ENCODE data around the gene HOMER1.
"Not testable (repeated sequence)": the region's sequence is repeated elsewhere in the genome, so short reads cannot be mapped to it uniquely, and the experiment has no call there.

Gene HOMER1

DNA sequence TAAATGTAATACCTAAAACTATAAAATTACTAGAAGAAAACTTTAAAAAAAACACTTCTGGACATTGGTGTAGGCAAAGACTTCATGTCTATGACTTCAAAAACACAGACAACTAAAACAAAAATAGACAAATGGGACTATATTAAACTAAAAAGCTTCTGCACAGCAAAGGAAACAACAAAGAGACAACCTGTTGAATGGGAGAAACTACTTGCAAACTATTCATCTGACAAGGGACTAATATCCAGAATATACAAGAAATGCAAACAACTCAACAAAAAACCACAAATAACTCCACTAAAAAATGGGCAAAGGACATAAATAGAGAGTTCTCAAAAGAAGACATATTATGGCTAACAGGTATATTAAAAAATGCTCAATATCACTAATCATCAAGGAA lies 128.8 kb downstream of the HOMER1 start:
- not testable (repeated sequence) for H3K27ac Mint-ChIP-seq, H3K4me1 Mint-ChIP-seq, ATAC-seq

DNA sequence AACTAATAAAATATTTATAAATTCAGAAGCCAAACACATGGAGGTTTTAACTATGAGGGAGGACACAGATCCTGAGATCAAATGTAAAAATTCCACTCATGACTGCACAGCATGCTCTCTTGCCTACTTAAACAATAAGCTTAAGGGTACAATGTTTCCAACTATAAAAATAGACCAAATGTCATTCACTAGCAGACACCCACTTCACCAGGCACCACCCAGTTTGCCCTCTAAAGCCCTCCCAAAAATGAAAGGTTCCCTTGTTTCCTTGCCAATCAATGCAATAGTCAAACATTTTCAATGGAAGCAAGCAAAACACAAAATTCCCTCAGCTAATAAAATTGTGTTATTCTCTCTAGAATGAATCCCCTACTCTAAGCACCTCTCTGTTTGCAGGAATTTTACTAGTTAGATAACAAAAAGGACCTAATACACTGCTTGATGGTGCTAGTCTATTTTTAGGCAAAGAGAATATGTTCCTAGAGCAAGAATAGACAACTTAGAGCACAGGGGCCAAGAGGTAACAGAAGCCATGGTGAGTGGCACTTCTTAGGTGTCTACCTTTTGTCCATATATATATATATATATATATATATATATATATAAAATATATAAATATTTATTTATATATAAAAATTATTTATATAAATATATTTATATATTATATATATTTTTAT lies 135.3 kb downstream of the HOMER1 start:
- H3K27ac Mint-ChIP-seq: no peak overlapping the region
- H3K27me3 Mint-ChIP-seq: no peaks in the 10 kb centered on the region
- H3K4me1 Mint-ChIP-seq: no peaks in the 10 kb centered on the region
- H3K9me3 Mint-ChIP-seq: peaks cover 13% of the 10 kb centered on the region
- H3K4me3 Mint-ChIP-seq: no peak overlapping the region
- no peak for ATAC-seq
- peaks cover 38% of the 10 kb centered on the region for H3K36me3 Mint-ChIP-seq

More for the DNA sequence above, 128.8 kb downstream of the HOMER1 start:
- H3K9me3 Mint-ChIP-seq: peaks cover 29% of the 10 kb centered on the region
- not testable (repeated sequence) for H3K27me3 Mint-ChIP-seq, H3K4me3 Mint-ChIP-seq
- H3K36me3 Mint-ChIP-seq: peaks cover 59% of the 10 kb centered on the region

DNA sequence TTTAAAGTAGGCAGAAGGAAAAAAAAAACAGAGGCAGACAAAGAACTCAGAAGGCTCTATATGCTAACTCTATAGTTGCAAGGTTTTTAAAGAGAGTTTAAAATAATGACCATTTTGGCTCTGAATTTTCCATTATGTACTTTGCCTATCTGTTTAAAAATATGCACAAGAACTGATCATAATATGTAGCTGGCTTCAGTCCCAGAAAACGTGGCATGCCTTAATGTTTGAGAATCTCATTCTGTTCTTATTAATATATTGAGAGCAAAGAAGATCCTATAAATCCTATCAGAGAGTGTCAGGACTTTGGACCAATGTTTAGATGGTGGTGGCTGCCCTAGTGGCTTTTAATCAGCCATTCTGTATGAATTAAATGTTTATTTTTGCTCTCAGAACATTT lies 156.5 kb downstream of the HOMER1 start:
- H3K27ac Mint-ChIP-seq: no peak overlapping the region
- no peak overlapping the region for H3K4me3 Mint-ChIP-seq
- no peaks in the 10 kb centered on the region for H3K27me3 Mint-ChIP-seq
- no peaks in the 10 kb centered on the region for H3K36me3 Mint-ChIP-seq
- no peak for ATAC-seq
- peaks cover 3% of the 10 kb centered on the region for H3K9me3 Mint-ChIP-seq
- H3K4me1 Mint-ChIP-seq: no peaks in the 10 kb centered on the region

DNA sequence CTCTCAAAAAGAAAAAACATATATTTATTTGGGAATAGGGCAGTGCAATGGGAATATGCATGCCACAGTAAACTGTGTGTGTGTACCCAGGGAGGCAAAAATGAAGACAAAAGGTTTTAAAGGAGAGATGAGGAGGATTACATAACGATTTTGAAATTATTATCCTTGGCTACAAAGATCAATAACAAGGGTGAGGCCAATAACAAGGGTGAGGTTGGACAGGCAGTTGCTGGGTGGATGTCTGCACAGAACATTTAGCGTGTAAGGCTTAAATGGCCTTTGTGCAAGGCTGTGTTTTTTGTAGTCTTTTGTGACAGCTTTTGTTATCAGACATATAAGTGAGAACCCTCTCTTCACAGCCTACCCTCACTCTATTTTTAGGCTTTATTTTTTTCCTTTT lies 164.1 kb downstream of the HOMER1 start:
- Mint-ChIP-seq H3K4me1 (no peaks in the 10 kb centered on the region), H3K27ac (no peak overlapping the region), H3K9me3 (peaks cover 3% of the 10 kb centered on the region), H3K4me3 (no peak overlapping the region), H3K27me3 (no peaks in the 10 kb centered on the region), H3K36me3 (no peaks in the 10 kb centered on the region)
- no peak for ATAC-seq

DNA sequence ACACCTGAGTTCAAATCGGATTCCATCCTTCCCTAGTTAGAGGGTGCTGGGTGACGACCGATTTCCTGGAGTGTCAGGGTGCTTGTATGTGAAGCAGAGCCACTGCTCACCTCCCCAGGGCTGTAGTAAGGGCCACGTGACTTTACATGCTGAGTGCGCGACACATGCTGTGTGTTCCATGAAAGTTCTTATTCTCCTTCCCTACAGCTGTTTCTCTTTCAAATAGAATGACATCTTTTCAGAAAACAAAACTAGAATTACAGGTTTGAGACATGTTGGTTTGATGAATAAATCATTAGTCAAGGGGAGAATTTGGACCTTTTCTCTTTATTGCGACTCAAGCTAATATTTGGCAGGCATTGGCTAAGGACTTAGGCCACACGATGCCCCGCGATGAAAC lies 164.9 kb downstream of the HOMER1 start:
- Mint-ChIP-seq H3K4me3 (no peak overlapping the region), H3K36me3 (no peaks in the 10 kb centered on the region), H3K4me1 (no peaks in the 10 kb centered on the region), H3K27me3 (no peaks in the 10 kb centered on the region), H3K27ac (no peak overlapping the region), H3K9me3 (peaks cover 3% of the 10 kb centered on the region)
- no peak for ATAC-seq

DNA sequence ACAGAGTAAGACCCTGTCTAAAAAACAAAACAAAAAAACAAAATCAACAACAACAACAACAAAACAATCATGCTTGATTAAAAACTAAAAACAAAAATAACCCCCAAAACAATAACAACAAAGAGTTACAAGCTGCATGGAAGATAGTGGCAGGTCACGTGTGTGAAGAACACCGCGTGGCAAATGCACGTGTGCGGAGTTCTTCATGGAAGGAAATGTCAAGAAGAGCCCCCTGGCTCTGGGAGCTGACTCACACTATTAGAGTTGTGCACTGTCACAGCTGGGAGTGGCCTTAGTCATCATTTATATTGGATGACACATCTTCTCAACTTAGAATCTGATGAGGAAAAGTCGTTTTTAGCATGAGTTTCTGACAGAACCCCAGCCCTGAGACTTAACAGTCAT lies 167.5 kb downstream of the HOMER1 start:
- Mint-ChIP-seq H3K27me3 (peaks cover 12% of the 10 kb centered on the region), H3K4me3 (no peak overlapping the region), H3K4me1 (no peaks in the 10 kb centered on the region), H3K36me3 (no peaks in the 10 kb centered on the region), H3K27ac (no peak overlapping the region), H3K9me3 (no peaks in the 10 kb centered on the region)
- no peak for ATAC-seq

DNA sequence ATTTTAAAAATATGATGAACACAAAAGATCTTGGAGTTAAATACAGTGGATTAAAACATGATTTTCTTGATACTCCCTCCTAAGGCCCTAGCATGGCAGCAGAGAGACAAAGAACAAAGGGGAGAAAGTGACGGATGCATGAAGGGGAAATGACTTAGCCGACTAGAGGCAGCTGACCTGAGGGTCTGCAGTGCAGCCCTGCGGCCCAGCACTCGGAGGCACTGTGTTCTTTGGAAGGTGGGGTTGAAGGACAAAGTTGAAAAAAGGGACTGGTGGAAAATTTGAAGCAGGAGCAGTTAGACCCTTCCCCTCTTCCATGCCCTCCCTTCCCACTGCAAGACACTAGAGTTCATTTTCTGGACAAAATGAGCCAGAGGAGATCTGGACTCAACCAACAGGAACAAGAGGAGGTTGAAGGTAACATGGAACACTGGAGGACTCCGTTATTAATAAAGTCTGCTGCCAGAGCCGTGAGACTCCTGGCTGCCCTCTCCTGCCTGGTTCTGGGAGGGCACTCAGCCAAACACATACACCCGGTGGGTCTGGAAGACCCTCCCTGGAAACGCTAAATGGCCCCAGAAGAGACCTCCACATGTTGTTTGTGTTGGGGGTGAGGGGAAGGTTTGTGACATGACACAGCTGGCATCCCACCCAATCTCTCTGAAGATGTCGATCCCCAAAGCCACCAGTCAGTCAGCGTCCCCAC lies 179.9 kb downstream of the HOMER1 start:
- no peaks in the 10 kb centered on the region for H3K27me3 Mint-ChIP-seq
- H3K36me3 Mint-ChIP-seq: no peaks in the 10 kb centered on the region
- no peak overlapping the region for H3K4me3 Mint-ChIP-seq
- no peak overlapping the region for H3K27ac Mint-ChIP-seq
- H3K4me1 Mint-ChIP-seq: no peaks in the 10 kb centered on the region
- H3K9me3 Mint-ChIP-seq: peaks cover 7% of the 10 kb centered on the region
- no peak for ATAC-seq

DNA sequence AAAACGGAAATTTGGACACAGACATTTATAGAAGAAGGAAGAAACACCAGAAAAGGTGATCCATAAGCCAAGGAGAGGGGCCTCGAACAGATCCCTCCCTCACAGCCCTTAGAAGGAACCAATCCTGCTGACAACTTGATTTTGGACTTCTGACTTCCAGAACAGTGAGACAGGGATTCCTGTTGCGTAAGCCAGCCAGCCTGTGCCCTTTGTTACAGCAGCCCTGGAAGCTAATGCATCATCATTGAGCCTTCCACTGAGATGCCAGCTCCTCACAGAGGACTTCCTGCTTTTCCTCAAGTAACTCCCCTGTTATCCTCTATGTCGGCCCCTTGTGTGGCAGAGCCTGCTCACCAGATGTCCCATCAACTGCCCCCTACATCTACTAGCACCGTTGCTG lies 183.9 kb downstream of the HOMER1 start:
- Mint-ChIP-seq H3K4me1 (no peaks in the 10 kb centered on the region), H3K27ac (no peak overlapping the region)
- no peak for ATAC-seq

DNA sequence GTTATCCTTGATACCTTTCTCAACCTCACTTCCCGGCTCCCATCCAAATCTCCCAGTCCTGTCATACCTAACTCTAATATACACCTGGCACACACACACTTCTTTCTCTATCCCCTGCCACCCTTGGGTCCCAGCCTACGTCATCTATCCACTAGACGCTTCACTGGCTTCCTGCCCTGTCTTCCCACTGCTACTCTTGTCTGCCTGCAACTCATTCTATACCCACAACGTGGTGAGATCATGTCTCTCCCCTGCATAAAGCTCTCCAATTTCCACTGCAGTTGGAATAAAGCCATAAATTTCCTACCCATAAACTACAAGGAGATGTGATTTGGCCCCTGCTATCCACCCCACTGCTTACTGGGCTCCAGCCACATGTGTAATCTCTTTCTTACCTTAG lies 184.5 kb downstream of the HOMER1 start:
- Mint-ChIP-seq H3K36me3 (peaks cover 6% of the 10 kb centered on the region), H3K27me3 (no peaks in the 10 kb centered on the region), H3K9me3 (no peaks in the 10 kb centered on the region), H3K4me1 (no peaks in the 10 kb centered on the region), H3K4me3 (no peak overlapping the region), H3K27ac (no peak overlapping the region)
- no peak for ATAC-seq

More for the DNA sequence above, 183.9 kb downstream of the HOMER1 start:
- Mint-ChIP-seq H3K27me3 (no peaks in the 10 kb centered on the region), H3K9me3 (no peaks in the 10 kb centered on the region), H3K36me3 (peaks cover 6% of the 10 kb centered on the region), H3K4me3 (no peak overlapping the region)
